DND-41 (cell line): ENCODE measurements around the gene SLC12A4.

Experiments used
- ATAC-seq: fragments of 200-7000 bp; cut with Tn5 transposase; 3 replicates; pipeline ENCODE4 v1.9.1; 2021; ENCODE audit warnings: low read depth; ENCODE audit not compliant: insufficient read depth
- DNase-seq: peaks from one replicate; pipeline ENCODE4 v3.0.0-alpha.2; 2020
- H2AFZ ChIP-seq: 2 replicates; pipeline ENCODE4 v1.6.0; 2012; ENCODE audit warnings: low read depth, low read length
- H3K27ac ChIP-seq: 2 replicates; pipeline ENCODE4 v1.5.1; 2012; ENCODE audit warnings: low read length, inconsistent platforms
- H3K27me3 ChIP-seq: fragments of 200-600 bp; sonication (generic); 2 replicates; pipeline ENCODE4 v1.6.0; 2012; ENCODE audit warnings: low read length, mild to moderate bottlenecking, inconsistent platforms; ENCODE audit not compliant: insufficient read depth, poor library complexity
- H3K36me3 ChIP-seq: 2 replicates; pipeline ENCODE4 v1.5.1; 2012; ENCODE audit warnings: low read length, inconsistent platforms; ENCODE audit not compliant: insufficient read depth
- H3K4me1 ChIP-seq: 2 replicates; pipeline ENCODE4 v1.5.1; 2012; ENCODE audit warnings: mild to moderate bottlenecking, low read length; ENCODE audit not compliant: insufficient read depth
- H3K4me2 ChIP-seq: 2 replicates; pipeline ENCODE4 v1.6.0; 2012; ENCODE audit warnings: mild to moderate bottlenecking, moderate library complexity, low read length, inconsistent platforms; ENCODE audit not compliant: insufficient read depth
- H3K4me3 ChIP-seq, 2 experiments: fragments of 200-600 bp in 1 of 2; shearing (Covaris generic) in 1 of 2; 2 replicates each; pipeline ENCODE4 v1.5.1; 2012 to 2016; ENCODE audit warnings: inconsistent platforms in 2 of 2, low read length in 2 of 2, mild to moderate bottlenecking in 2 of 2, low read depth in 1 of 2, moderate library complexity in 1 of 2
- H3K79me2 ChIP-seq: 2 replicates; pipeline ENCODE4 v1.6.0; 2012; ENCODE audit warnings: low read length, inconsistent platforms; ENCODE audit not compliant: insufficient read depth
- H3K9ac ChIP-seq: 2 replicates; pipeline ENCODE4 v1.6.0; 2012; ENCODE audit warnings: low read depth, mild to moderate bottlenecking, inconsistent platforms, low read length, moderate library complexity
- H3K9me3 ChIP-seq: 2 replicates; pipeline ENCODE4 v1.5.1; 2012; ENCODE audit warnings: low read length, moderate library complexity, mild to moderate bottlenecking, inconsistent platforms; ENCODE audit not compliant: insufficient read depth, severe bottlenecking
- H4K20me1 ChIP-seq: 2 replicates; pipeline ENCODE4 v1.6.0; 2012; ENCODE audit warnings: low read length; ENCODE audit not compliant: insufficient read depth
- EZH2 ChIP-seq: IDR thresholded peaks from 3 replicates; pipeline ENCODE4 v1.6.1; 2012; ENCODE audit warnings: borderline replicate concordance, low read depth, mild to moderate bottlenecking, moderate library complexity, low read length, inconsistent platforms; ENCODE audit not compliant: severe bottlenecking
- TF ChIP-seq, protein P1 (sequence below): IDR thresholded peaks from 2 replicates; pipeline ENCODE4 v1.5.1; 2012; ENCODE audit warnings: borderline replicate concordance, low read length, moderate library complexity, mild to moderate bottlenecking; ENCODE audit not compliant: poor library complexity, severe bottlenecking; ENCODE audit errors: extremely low read depth

Gene SLC12A4

DNA sequence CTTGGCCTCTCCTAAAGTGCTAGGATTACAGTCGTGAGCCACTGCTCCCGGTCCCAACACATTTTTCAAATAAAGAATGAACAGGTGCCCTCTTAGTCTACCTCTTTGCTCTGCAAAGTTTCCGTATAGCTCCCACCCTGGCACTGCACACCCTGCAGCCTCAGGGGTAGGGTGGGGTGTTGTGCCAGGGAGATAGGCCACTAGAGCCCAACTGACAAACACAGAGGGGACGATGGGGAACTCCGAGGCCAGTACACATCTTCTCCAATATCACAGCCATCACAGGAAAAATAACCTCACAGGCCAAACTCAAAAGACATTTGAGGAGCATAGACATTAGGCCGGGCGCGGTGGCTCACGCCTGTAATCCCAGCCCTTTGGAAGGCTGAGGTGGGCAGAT lies 2.7 kb upstream of the SLC12A4 start:
- no peak for ATAC-seq
- DNase-seq: no peak
- peaks cover 26% of the 10 kb centered on the region for H3K4me1 ChIP-seq
- no peak overlapping the region for H3K9ac ChIP-seq
- no peak overlapping the region for H3K4me3 ChIP-seq
- H3K36me3 ChIP-seq: no peaks in the 10 kb centered on the region; the same call in 1 of the 2 replicates
- H3K27me3 ChIP-seq: no peaks in the 10 kb centered on the region
- H3K4me2 ChIP-seq: no peak overlapping the region
- H3K79me2 ChIP-seq: peaks cover 13% of the 10 kb centered on the region; the same call in 1 of the 2 replicates
- H4K20me1 ChIP-seq: peaks cover 14% of the 10 kb centered on the region
- H3K27ac ChIP-seq: no peak overlapping the region
- H3K9me3 ChIP-seq: no peaks in the 10 kb centered on the region
- TF ChIP-seq, protein P1, sequence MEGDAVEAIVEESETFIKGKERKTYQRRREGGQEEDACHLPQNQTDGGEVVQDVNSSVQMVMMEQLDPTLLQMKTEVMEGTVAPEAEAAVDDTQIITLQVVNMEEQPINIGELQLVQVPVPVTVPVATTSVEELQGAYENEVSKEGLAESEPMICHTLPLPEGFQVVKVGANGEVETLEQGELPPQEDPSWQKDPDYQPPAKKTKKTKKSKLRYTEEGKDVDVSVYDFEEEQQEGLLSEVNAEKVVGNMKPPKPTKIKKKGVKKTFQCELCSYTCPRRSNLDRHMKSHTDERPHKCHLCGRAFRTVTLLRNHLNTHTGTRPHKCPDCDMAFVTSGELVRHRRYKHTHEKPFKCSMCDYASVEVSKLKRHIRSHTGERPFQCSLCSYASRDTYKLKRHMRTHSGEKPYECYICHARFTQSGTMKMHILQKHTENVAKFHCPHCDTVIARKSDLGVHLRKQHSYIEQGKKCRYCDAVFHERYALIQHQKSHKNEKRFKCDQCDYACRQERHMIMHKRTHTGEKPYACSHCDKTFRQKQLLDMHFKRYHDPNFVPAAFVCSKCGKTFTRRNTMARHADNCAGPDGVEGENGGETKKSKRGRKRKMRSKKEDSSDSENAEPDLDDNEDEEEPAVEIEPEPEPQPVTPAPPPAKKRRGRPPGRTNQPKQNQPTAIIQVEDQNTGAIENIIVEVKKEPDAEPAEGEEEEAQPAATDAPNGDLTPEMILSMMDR: no peak
- TF ChIP-seq EZH2: no peak
- no peak overlapping the region for H2AFZ ChIP-seq

GRCh38 chr16:67969254-67970039 lies 1.0 kb upstream of the SLC12A4 start:
- peaks cover 13% of the 10 kb centered on the region; the same call in 1 of the 2 replicates for H3K79me2 ChIP-seq
- peaks cover 26% of the 10 kb centered on the region for H3K4me1 ChIP-seq
- peak overlapping the region; percentile 83; the same call in 1 of the 2 replicates for H3K4me2 ChIP-seq
- peak overlapping the region; percentile 77 for H2AFZ ChIP-seq
- H3K9me3 ChIP-seq: no peaks in the 10 kb centered on the region
- H3K27me3 ChIP-seq: no peaks in the 10 kb centered on the region
- H4K20me1 ChIP-seq: peaks cover 19% of the 10 kb centered on the region
- ATAC-seq (no peak), DNase-seq (no peak)
- H3K4me3 ChIP-seq: peak overlapping the region in 1 of 2 experiments; percentile 65; a peak in 1 of 4 replicates
- H3K9ac ChIP-seq: peak overlapping the region; percentile 81; the same call in 1 of the 2 replicates
- H3K36me3 ChIP-seq: peaks cover 5% of the 10 kb centered on the region; the same call in 1 of the 2 replicates
- H3K27ac ChIP-seq: peak overlapping the region; percentile 69
- no peak for TF ChIP-seq EZH2
- TF ChIP-seq, protein P1: no peak

- Histone ChIP-seq H3K27ac (peak overlapping the region; percentile 55), H3K4me1 (peaks cover 26% of the 10 kb centered on the region), H3K36me3 (peaks cover 7% of the 10 kb centered on the region; the same call in 1 of the 2 replicates), H3K27me3 (no peaks in the 10 kb centered on the region), H3K4me3 (peak overlapping the region; percentile 64 to 65), H3K9ac (peak overlapping the region; percentile 81), H3K9me3 (no peaks in the 10 kb centered on the region), H3K79me2 (peaks cover 13% of the 10 kb centered on the region; the same call in 1 of the 2 replicates), H2AFZ (peak overlapping the region; percentile 82), H3K4me2 (peak overlapping the region; percentile 83), H4K20me1 (peaks cover 19% of the 10 kb centered on the region)
- TF ChIP-seq, protein P1: no peak
- no peak for TF ChIP-seq EZH2
- ATAC-seq: peak; percentile 33
- peak; percentile 38 for DNase-seq
Observed at GRCh38 chr16:67967958-67968399, 458 bp downstream of the SLC12A4 start.
